ENCODE results near the gene FLT1.

- TF ChIP-seq CTCF (IDR thresholded peaks at IDR 0.05) (no peak), EZH2 (IDR thresholded peaks at IDR 0.05) (no peak), EZH2phosphoT487 (IDR thresholded peaks at IDR 0.05) (no peak)
These were observed 60.0 kb downstream of the FLT1 start for GRCh38 chr13:28434926-28435325.

All from neural progenitor cell (in vitro differentiated cells).